ENCODE results near the gene CDK10.

CDK10 gene

DNA sequence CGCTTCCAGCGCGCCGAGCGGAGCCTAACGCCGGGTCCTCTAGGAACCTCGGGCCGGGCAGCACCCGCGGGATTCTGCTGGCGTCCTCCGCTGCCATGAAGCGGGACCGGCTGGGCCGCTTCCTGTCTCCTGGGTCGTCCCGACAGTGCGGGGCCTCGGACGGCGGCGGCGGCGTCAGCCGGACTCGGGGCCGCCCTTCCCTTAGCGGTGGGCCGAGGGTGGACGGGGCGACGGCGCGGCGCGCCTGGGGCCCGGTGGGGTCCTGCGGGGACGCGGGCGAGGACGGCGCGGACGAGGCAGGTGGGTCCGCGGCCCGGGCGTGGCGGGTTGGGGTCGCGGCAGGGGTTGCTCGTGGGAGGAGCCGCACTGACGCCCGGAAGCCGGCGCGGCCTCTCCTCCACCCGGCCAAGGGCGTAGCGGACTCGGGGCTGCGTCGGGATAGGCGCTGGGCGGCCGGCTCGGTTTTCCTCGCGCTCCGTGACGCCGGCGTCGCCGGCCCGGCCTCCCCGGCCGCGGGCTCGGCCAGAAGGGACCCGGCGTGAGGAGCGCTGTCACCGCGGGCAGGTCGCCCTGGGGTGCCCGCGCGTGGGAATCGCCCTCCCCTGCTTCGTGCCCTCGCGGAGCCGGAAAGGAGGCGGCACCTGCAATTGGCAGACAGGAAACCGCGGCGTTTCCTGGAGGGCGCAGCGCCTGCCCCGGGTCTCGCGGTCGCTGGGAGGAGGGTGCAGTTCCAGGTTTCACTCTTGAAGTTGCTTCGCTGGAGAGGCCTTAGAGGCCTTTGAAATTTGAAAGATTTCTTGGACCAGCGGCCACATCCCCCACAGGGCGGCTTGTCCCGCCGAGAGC, 35.3 kb downstream of the CDK10 start:
- no peaks in the 10 kb centered on the region for H3K9me3 ChIP-seq (ENCODE audit: control insufficient read depth in 1 of 2, low read length in 2 of 2)
- peak overlapping the region; percentile 92 for H3K27ac ChIP-seq (ENCODE audit: low read depth, low read length)
- no peaks in the 10 kb centered on the region for H3K27me3 ChIP-seq (ENCODE audit: control insufficient read depth in 1 of 2, insufficient read depth in 2 of 2, low read length in 2 of 2)
- peaks cover 12 to 31% of the 10 kb centered on the region in 2 donors for H3K36me3 ChIP-seq (ENCODE audit: control insufficient read depth in 1 of 2, insufficient read depth in 2 of 2, low read length in 2 of 2)
- H3K4me1 ChIP-seq (ENCODE audit: control insufficient read depth in 1 of 2, insufficient read depth in 2 of 2, low read length in 2 of 2), result peaks cover 32 to 47% of the 10 kb centered on the region in 2 donors
- peak overlapping the region; percentile 78 to 82 for H3K4me3 ChIP-seq (ENCODE audit: low read depth in 1 of 2, low read length in 2 of 2)
- peak overlapping the region; percentile 71 to 76 for H3K9ac ChIP-seq (ENCODE audit: low read depth in 1 of 2, low read length in 2 of 2)

DNA sequence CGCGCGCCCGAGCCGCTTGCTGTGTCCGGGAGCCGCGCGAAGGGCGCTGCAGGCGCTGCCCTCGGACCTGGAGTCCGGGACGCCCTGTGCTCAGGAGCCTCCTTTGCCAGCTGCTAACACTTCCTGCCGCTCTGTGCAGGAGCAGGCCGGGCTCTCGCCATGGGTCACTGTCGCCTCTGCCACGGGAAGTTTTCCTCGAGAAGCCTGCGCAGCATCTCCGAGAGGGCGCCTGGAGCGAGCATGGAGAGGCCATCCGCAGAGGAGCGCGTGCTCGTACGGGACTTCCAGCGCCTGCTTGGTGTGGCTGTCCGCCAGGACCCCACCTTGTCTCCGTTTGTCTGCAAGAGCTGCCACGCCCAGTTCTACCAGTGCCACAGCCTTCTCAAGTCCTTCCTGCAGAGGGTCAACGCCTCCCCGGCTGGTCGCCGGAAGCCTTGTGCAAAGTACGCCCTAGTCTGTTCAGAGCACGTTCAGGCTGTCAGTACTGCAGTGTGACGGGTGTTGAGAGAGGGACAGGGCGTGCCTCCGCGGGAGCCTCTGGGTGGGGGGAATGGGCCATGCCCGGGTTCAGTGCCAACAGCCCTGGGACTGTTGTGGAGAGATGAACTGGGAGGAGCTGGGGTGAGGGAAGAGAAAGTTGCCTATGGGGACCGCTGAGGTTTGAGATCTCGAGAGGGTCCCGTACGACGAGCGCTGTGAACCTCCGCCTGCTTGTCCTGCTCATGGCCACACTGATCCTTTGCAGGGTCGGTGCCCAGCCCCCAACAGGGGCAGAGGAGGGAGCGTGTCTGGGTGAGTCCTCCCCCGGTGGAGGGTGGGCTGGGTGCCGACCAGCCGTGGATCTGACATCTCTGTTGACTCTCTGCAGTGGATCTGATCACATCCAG, 36.1 kb downstream of the CDK10 start:
- Histone ChIP-seq H3K9ac (ENCODE audit: low read depth in 1 of 2, low read length in 2 of 2) (peak overlapping the region; percentile 71 to 76), H3K27me3 (ENCODE audit: control insufficient read depth in 1 of 2, insufficient read depth in 2 of 2, low read length in 2 of 2) (no peaks in the 10 kb centered on the region), H3K36me3 (ENCODE audit: control insufficient read depth in 1 of 2, insufficient read depth in 2 of 2, low read length in 2 of 2) (peaks cover 21 to 40% of the 10 kb centered on the region in 2 donors), H3K27ac (ENCODE audit: low read depth, low read length) (peak overlapping the region; percentile 92), H3K4me1 (ENCODE audit: control insufficient read depth in 1 of 2, insufficient read depth in 2 of 2, low read length in 2 of 2) (peaks cover 32 to 47% of the 10 kb centered on the region in 2 donors), H3K4me3 (ENCODE audit: low read depth in 1 of 2, low read length in 2 of 2) (peak overlapping the region; percentile 78 to 82), H3K9me3 (ENCODE audit: control insufficient read depth in 1 of 2, low read length in 2 of 2) (no peaks in the 10 kb centered on the region)

DNA sequence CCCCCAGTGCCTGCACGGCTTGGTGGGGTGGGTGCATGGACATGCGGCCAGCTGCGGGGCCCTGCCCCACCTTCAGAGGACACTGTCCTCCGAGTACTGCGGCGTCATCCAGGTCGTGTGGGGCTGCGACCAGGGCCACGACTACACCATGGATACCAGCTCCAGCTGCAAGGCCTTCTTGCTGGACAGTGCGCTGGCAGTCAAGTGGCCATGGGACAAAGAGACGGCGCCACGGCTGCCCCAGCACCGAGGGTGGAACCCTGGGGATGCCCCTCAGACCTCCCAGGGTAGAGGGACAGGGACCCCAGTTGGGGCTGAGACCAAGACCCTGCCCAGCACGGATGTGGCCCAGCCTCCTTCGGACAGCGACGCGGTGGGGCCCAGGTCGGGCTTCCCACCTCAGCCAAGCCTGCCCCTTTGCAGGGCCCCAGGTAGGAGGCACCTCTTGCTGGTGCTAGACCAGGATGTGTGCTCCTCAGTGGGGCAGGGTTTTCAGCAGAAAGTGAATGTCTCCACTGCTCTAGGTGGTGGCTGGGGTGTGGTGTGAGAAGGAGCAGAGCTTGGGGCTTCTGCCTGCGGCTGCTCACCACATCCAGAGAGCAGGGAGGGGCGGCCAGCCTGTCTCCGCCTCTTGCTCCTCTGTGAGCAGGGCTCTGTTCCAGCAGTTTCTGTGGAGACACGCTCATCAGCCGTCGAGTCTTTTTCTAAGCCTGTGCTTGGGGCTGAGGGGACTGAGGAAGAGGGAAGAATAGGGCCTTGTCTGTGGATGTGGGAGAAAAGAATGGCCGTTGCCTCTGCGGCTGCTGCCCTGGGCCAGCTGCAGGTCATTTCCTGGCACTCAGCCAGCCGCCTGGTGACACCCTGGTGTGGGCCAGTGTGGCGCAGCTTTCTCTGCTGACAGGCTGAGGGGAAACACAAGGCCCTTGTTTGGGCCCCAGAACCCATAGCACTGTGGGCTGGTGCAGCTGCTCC, 37.1 kb downstream of the CDK10 start:
- Histone ChIP-seq H3K27ac (ENCODE audit: low read depth, low read length) (no peak overlapping the region), H3K9ac (ENCODE audit: low read depth in 1 of 2, low read length in 2 of 2) (peak overlapping the region; percentile 71 to 76), H3K36me3 (ENCODE audit: control insufficient read depth in 1 of 2, insufficient read depth in 2 of 2, low read length in 2 of 2) (peaks cover 24 to 44% of the 10 kb centered on the region in 2 donors), H3K4me1 (ENCODE audit: control insufficient read depth in 1 of 2, insufficient read depth in 2 of 2, low read length in 2 of 2) (peaks cover 27 to 41% of the 10 kb centered on the region in 2 donors), H3K9me3 (ENCODE audit: control insufficient read depth in 1 of 2, low read length in 2 of 2) (no peaks in the 10 kb centered on the region), H3K4me3 (ENCODE audit: low read depth in 1 of 2, low read length in 2 of 2) (peak overlapping the region; percentile 78 to 82), H3K27me3 (ENCODE audit: control insufficient read depth in 1 of 2, insufficient read depth in 2 of 2, low read length in 2 of 2) (no peaks in the 10 kb centered on the region)

DNA sequence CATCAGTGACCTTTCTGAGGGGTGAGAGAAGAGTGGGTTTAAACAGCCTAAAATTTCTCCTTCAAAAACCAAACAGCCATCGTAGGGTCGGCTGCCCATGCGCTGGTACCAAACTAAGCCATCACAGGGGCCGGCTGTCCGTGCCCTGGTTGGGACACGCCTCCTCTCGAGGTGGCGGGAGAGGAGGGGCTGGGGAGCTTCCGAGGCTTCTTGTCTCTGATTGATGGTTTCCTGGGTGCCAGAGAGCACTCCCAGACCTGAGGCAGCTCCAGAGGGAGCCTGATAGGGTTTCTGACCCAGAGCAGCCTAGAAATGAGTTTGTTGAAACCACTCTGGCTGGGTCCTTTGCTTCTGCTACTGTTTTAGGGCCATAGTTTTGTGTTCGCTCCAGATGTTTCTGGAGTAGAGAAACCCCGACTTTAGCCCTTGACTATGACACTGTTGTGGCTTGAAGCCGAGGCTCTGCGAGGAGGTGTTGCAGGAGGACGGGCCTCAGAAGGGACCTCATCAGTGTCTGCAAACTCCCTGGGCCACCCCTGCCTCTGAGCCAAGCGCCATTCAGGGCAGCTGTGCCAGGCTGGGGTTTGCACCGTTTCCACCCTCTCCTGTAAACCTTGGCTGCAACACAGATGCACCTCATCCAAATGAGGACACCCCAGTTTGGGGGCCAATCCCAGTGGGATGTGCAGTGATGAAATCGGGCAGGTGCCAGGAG, 41.1 kb downstream of the CDK10 start:
- Histone ChIP-seq H3K27me3 (ENCODE audit: control insufficient read depth in 1 of 2, insufficient read depth in 2 of 2, low read length in 2 of 2) (no peaks in the 10 kb centered on the region), H3K9ac (ENCODE audit: low read depth in 1 of 2, low read length in 2 of 2) (no peak overlapping the region), H3K4me1 (ENCODE audit: control insufficient read depth in 1 of 2, insufficient read depth in 2 of 2, low read length in 2 of 2) (peaks cover 11 to 21% of the 10 kb centered on the region in 2 donors), H3K4me3 (ENCODE audit: low read depth in 1 of 2, low read length in 2 of 2) (no peak overlapping the region), H3K27ac (ENCODE audit: low read depth, low read length) (no peak overlapping the region), H3K9me3 (ENCODE audit: control insufficient read depth in 1 of 2, low read length in 2 of 2) (no peaks in the 10 kb centered on the region), H3K36me3 (ENCODE audit: control insufficient read depth in 1 of 2, insufficient read depth in 2 of 2, low read length in 2 of 2) (peaks cover 36 to 83% of the 10 kb centered on the region in 2 donors)

DNA sequence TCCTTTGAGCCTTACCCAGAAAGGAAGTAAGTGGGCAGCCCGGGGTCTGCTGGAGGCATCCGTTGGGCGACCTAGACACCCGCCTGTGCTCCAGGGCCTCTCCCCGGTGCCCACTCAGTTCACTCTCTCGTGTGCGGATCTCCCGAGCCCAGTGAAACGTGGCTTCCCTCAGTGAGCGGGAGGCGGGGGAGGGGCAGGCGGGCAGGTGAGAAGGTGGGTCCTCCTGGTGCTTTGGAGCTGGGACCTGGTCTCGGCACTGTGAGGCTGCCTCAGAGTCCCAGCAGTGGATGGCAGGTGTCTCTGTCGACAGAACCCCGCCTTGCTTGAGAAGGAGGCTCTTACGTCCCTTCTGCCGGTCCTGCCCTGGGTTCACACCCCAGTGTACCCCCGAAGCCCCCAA, 42.8 kb downstream of the CDK10 start:
- no peak overlapping the region for H3K27ac ChIP-seq (ENCODE audit: low read depth, low read length)
- H3K4me1 ChIP-seq (ENCODE audit: control insufficient read depth in 1 of 2, insufficient read depth in 2 of 2, low read length in 2 of 2), result peaks cover 0 to 4% of the 10 kb centered on the region in 2 donors
- H3K4me3 ChIP-seq (ENCODE audit: low read depth in 1 of 2, low read length in 2 of 2), result no peak overlapping the region
- H3K36me3 ChIP-seq (ENCODE audit: control insufficient read depth in 1 of 2, insufficient read depth in 2 of 2, low read length in 2 of 2), result peaks cover 39 to 83% of the 10 kb centered on the region in 2 donors
- no peak overlapping the region for H3K9ac ChIP-seq (ENCODE audit: low read depth in 1 of 2, low read length in 2 of 2)
- no peaks in the 10 kb centered on the region for H3K27me3 ChIP-seq (ENCODE audit: control insufficient read depth in 1 of 2, insufficient read depth in 2 of 2, low read length in 2 of 2)
- H3K9me3 ChIP-seq (ENCODE audit: control insufficient read depth in 1 of 2, low read length in 2 of 2), result no peaks in the 10 kb centered on the region

DNA sequence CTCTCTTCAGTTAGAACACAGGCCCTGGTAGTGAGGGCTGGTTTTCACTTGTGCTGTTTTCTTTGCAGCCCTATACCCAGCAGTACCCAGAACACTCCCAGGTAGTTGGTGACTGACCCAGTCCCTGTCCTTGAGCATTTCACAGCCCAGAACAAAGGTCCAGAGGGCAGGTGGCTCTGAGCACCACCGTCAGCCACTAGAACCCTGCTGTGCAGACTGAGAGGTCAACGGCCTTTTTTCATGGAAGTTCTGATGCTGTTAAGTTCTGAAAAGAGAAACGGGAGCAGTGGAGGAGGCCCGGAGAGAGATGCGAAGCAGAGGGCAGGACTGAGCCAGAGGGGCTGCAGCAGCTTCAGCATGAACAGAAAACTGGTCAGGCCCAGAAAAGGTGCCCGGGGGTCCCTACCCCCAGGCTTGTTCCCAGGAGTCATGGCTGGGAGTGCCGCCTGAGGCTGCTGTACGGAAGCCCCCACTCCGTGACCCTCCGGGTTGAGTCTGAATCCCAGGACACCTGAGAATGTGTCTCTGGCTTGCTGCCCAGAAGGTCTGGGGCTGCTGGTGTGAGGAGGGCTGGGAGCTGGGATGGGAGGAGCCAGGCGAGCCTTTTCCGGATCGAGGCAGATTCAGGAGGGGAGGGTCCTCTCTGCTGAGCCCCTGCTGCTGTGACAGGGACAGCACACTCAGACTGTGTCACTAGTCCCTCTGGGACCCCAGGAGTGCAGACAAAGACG, 43.5 kb downstream of the CDK10 start:
- no peak overlapping the region for H3K9ac ChIP-seq (ENCODE audit: low read depth in 1 of 2, low read length in 2 of 2)
- no peaks in the 10 kb centered on the region for H3K9me3 ChIP-seq (ENCODE audit: control insufficient read depth in 1 of 2, low read length in 2 of 2)
- H3K36me3 ChIP-seq (ENCODE audit: control insufficient read depth in 1 of 2, insufficient read depth in 2 of 2, low read length in 2 of 2), result peaks cover 42 to 87% of the 10 kb centered on the region in 2 donors
- no peak overlapping the region for H3K4me3 ChIP-seq (ENCODE audit: low read depth in 1 of 2, low read length in 2 of 2)
- no peak overlapping the region for H3K27ac ChIP-seq (ENCODE audit: low read depth, low read length)
- H3K27me3 ChIP-seq (ENCODE audit: control insufficient read depth in 1 of 2, insufficient read depth in 2 of 2, low read length in 2 of 2), result no peaks in the 10 kb centered on the region
- no peaks in the 10 kb centered on the region for H3K4me1 ChIP-seq (ENCODE audit: control insufficient read depth in 1 of 2, insufficient read depth in 2 of 2, low read length in 2 of 2)

DNA sequence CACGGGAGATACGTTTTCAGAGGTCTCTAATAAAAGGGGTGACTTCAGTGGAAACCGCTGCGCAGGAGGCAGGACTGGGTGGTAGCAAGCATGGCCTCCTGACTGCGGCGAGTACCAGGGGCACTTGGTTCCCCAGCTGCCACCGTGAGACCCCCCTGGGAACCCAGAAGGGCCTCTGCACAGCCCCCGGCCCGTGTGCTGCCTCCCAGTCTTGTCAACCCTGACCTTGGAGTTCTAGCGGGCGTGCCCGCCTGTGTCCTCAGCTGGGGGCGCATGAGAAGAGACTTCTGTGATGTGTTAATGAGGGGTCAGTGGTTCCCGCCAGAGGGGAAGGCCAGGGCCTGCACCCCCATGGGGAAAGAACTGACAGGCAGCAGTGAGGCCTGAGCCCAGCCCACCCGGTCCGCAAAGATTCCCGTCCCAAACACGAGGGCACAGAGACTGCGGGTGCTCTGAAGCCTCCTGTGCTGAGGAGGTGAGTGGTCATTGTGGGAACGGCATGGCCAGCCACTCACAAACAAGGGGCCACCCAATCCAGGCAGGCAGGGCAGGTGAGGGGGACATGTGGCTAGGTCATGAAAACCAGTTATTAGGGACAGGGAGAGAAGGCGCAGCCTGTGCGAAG, 44.2 kb downstream of the CDK10 start:
- no peak overlapping the region for H3K9ac ChIP-seq (ENCODE audit: low read depth in 1 of 2, low read length in 2 of 2)
- H3K4me3 ChIP-seq (ENCODE audit: low read depth in 1 of 2, low read length in 2 of 2), result no peak overlapping the region
- no peaks in the 10 kb centered on the region for H3K4me1 ChIP-seq (ENCODE audit: control insufficient read depth in 1 of 2, insufficient read depth in 2 of 2, low read length in 2 of 2)
- no peaks in the 10 kb centered on the region for H3K27me3 ChIP-seq (ENCODE audit: control insufficient read depth in 1 of 2, insufficient read depth in 2 of 2, low read length in 2 of 2)
- H3K36me3 ChIP-seq (ENCODE audit: control insufficient read depth in 1 of 2, insufficient read depth in 2 of 2, low read length in 2 of 2), result peaks cover 45 to 90% of the 10 kb centered on the region in 2 donors
- H3K27ac ChIP-seq (ENCODE audit: low read depth, low read length), result no peak overlapping the region
- no peaks in the 10 kb centered on the region for H3K9me3 ChIP-seq (ENCODE audit: control insufficient read depth in 1 of 2, low read length in 2 of 2)

DNA sequence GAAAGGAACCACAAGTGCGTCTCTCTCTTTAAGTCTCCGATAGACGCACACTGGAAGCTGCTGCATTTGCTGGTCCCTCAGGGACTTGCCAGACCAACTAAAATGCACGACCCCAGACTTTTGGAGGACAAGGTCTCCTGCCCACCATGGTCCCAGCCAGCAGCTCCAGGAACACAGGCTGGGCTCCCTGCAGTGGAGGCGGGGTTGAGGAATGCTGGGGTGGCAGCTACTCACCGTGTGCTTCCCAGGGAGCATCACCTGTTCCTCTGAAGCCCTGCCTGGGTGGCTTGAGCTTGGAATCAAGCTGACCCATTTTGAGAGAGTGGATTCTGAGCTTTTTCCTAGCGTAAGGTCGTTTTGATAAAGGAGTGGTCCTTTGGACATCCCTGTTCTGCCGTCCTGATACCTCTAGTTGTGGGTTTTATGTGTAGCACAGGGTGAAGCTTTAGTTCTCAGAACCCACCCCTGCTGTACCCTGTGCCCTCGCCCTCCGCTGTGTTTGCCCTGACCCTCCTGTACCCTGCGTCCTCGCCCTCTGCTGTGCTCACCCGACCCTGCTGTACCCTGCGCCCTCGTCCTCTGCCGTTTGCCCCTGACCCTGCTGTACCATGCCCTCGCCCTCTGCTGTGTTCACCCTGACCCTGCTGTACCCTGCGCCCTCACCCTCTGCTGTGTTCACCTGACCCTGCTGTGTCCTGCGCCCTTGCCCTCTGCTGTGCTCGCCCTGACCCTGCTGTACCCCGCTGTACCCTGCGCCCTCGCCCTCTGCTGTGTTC, 45.8 kb downstream of the CDK10 start:
- no peaks in the 10 kb centered on the region for H3K4me1 ChIP-seq (ENCODE audit: control insufficient read depth in 1 of 2, insufficient read depth in 2 of 2, low read length in 2 of 2)
- no peaks in the 10 kb centered on the region for H3K9me3 ChIP-seq (ENCODE audit: control insufficient read depth in 1 of 2, low read length in 2 of 2)
- no peak overlapping the region for H3K4me3 ChIP-seq (ENCODE audit: low read depth in 1 of 2, low read length in 2 of 2)
- peaks cover 44 to 94% of the 10 kb centered on the region in 2 donors for H3K36me3 ChIP-seq (ENCODE audit: control insufficient read depth in 1 of 2, insufficient read depth in 2 of 2, low read length in 2 of 2)
- no peaks in the 10 kb centered on the region for H3K27me3 ChIP-seq (ENCODE audit: control insufficient read depth in 1 of 2, insufficient read depth in 2 of 2, low read length in 2 of 2)
- H3K9ac ChIP-seq (ENCODE audit: low read depth in 1 of 2, low read length in 2 of 2), result no peak overlapping the region
- no peak overlapping the region for H3K27ac ChIP-seq (ENCODE audit: low read depth, low read length)
